ENCODE measurements around the gene CDCA7L.

DNA sequence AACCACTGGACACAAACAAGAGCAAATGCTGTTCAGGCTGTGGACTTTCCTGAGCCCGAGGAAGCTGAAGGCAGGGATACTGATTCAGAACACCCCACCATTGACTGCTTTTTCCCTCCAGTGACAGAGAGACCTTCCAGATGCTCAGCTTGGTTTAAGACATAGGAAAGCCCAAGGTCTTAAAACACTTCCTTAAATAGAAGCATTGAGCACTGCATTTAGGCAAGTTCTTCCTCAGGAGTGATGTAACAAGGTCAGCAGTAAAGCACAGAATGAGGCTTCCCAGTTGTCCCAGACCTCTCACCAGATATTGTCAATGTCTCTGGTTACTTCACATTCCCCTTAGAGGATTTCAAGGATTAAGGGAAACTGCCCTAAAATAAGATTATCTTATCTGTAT, 19.6 kb upstream of the CDCA7L start:
- TF ChIP-seq, protein P1, sequence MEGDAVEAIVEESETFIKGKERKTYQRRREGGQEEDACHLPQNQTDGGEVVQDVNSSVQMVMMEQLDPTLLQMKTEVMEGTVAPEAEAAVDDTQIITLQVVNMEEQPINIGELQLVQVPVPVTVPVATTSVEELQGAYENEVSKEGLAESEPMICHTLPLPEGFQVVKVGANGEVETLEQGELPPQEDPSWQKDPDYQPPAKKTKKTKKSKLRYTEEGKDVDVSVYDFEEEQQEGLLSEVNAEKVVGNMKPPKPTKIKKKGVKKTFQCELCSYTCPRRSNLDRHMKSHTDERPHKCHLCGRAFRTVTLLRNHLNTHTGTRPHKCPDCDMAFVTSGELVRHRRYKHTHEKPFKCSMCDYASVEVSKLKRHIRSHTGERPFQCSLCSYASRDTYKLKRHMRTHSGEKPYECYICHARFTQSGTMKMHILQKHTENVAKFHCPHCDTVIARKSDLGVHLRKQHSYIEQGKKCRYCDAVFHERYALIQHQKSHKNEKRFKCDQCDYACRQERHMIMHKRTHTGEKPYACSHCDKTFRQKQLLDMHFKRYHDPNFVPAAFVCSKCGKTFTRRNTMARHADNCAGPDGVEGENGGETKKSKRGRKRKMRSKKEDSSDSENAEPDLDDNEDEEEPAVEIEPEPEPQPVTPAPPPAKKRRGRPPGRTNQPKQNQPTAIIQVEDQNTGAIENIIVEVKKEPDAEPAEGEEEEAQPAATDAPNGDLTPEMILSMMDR (IDR thresholded peaks at IDR 0.05; ENCODE audit: insufficient read depth, low read length) = no peak
- TF ChIP-seq GABPA (IDR thresholded peaks at IDR 0.05; ENCODE audit: low read depth) (no peak), REST (IDR thresholded peaks at IDR 0.05; ENCODE audit: insufficient replicate concordance, low read depth) (no peak)
